GM23338 (cell line): ENCODE data around the gene MYMX. TPM values are rescaled to one million over a fixed set of nuclear protein-coding genes. Genes with fewer than 3 reads are reported as not detected.
A peak's percentile ranks its signal among the peaks of the same experiment; 100 is the strongest.

Experiments
- ATAC-seq: fragments of 200-7000 bp; cut with Tn5 transposase; 3 replicates; pipeline ENCODE4 v1.9.1; 2020
- DNase-seq: peaks from one replicate; pipeline ENCODE4 v3.0.0-alpha.2; 2015; ENCODE audit warnings: low spot score
- H2AFZ ChIP-seq: fragments of 200-600 bp; sonication (generic); 2 replicates; pipeline ENCODE4 v1.8.0; 2016; ENCODE audit warnings: antibody characterized with exemption, mild to moderate bottlenecking, moderate library complexity
- H3F3A ChIP-seq: fragments of 200-600 bp; sonication (generic); replicated peaks from 2 replicates; pipeline ENCODE4 v1.8.0; 2017; ENCODE audit warnings: antibody characterized with exemption, mixed run types, low read depth
- H3K27ac ChIP-seq: fragments of 200-600 bp; sonication (generic); 2 replicates; pipeline ENCODE4 v1.6.1; 2016; ENCODE audit warnings: low read depth
- H3K27me3 ChIP-seq: fragments of 200-600 bp; sonication (generic); 2 replicates; pipeline ENCODE4 v1.8.0; 2016; ENCODE audit warnings: mild to moderate bottlenecking, mixed run types, moderate library complexity; ENCODE audit not compliant: insufficient read depth
- H3K36me3 ChIP-seq: fragments of 200-600 bp; sonication (generic); 2 replicates; pipeline ENCODE4 v1.8.0; 2016; ENCODE audit warnings: mild to moderate bottlenecking; ENCODE audit not compliant: insufficient read depth
- H3K4me1 ChIP-seq: fragments of 200-600 bp; sonication (generic); 2 replicates; pipeline ENCODE4 v1.8.0; 2016; ENCODE audit warnings: mild to moderate bottlenecking, moderate library complexity; ENCODE audit not compliant: insufficient read depth
- H3K4me2 ChIP-seq: fragments of 200-600 bp; sonication (generic); 2 replicates; pipeline ENCODE4 v1.7.1; 2017; ENCODE audit warnings: mixed run types
- H3K4me3 ChIP-seq: fragments of 200-600 bp; sonication (generic); 2 replicates; pipeline ENCODE4 v1.6.1; 2016; ENCODE audit warnings: mixed run types
- H3K79me2 ChIP-seq: fragments of 200-600 bp; sonication (generic); replicated peaks from 2 replicates; pipeline ENCODE4 v1.8.0; 2017; ENCODE audit warnings: mild to moderate bottlenecking; ENCODE audit not compliant: insufficient read depth
- H3K9me2 ChIP-seq: fragments of 200-600 bp; sonication (generic); 2 replicates; pipeline ENCODE4 v1.8.0; 2017; ENCODE audit not compliant: insufficient read depth
- H4K20me1 ChIP-seq: fragments of 200-600 bp; sonication (generic); replicated peaks from 2 replicates; pipeline ENCODE4 v1.8.0; 2017; ENCODE audit warnings: mild to moderate bottlenecking; ENCODE audit not compliant: insufficient read depth
- H3K27ac Mint-ChIP-seq: 2 replicates; pipeline ENCODE4 v1.8.0; 2020; ENCODE audit warnings: inconsistent platforms, mild to moderate bottlenecking, moderate library complexity, mixed read lengths
- H3K27me3 Mint-ChIP-seq: 3 replicates; pipeline ENCODE4 v1.8.0; 2022; ENCODE audit warnings: low read depth, mild to moderate bottlenecking, moderate library complexity, mixed read lengths, inconsistent platforms; ENCODE audit not compliant: insufficient read depth, poor library complexity
- H3K36me3 Mint-ChIP-seq: 3 replicates; pipeline ENCODE4 v1.8.0; 2021; ENCODE audit warnings: low read depth, mild to moderate bottlenecking, inconsistent platforms, moderate library complexity, mixed read lengths
- H3K4me1 Mint-ChIP-seq: 3 replicates; pipeline ENCODE4 v1.8.0; 2020; ENCODE audit warnings: mild to moderate bottlenecking, inconsistent platforms, mixed read lengths
- H3K4me3 Mint-ChIP-seq: 3 replicates; pipeline ENCODE4 v1.8.0; 2021; ENCODE audit warnings: moderate library complexity, mild to moderate bottlenecking, inconsistent platforms, mixed read lengths
- H3K9me3 Mint-ChIP-seq: 3 replicates; pipeline ENCODE4 v1.8.0; 2020; ENCODE audit warnings: moderate library complexity, mild to moderate bottlenecking, inconsistent platforms, mixed read lengths
- ETS1 ChIP-seq: IDR thresholded peaks from 2 replicates; pipeline ENCODE4 v1.6.1; 2016; ENCODE audit warnings: antibody characterized with exemption
- EZH2 ChIP-seq: fragments of 200-600 bp; sonication (generic); IDR thresholded peaks from one replicate; pipeline ENCODE4 v1.8.0; 2017; ENCODE audit warnings: antibody characterized with exemption, mild to moderate bottlenecking, low read depth; ENCODE audit not compliant: unreplicated experiment
- EZH2phosphoT487 ChIP-seq: fragments of 200-600 bp; sonication (generic); IDR thresholded peaks from one replicate; pipeline ENCODE4 v1.8.1; 2018; ENCODE audit warnings: antibody characterized with exemption; ENCODE audit not compliant: unreplicated experiment
- JUNB ChIP-seq: IDR thresholded peaks from one replicate; pipeline ENCODE4 v1.6.1; 2016; ENCODE audit warnings: antibody characterized with exemption; ENCODE audit not compliant: unreplicated experiment
- ZNF462 ChIP-seq: fragments of 250-450 bp; sonication (Bioruptor Pico); IDR thresholded peaks from 2 replicates; pipeline ENCODE4 v1.5.0; 2020; ENCODE audit warnings: mild to moderate bottlenecking, moderate library complexity
- polyA plus RNA-seq: library from polyadenylated mRNA; unstranded; fragments of >200 nt; fragmentation: Nextera tagmentation; extraction: Ambion mirVana; gene quantifications from 2 replicates; pipeline ENCODE4 v1.2.1, GENCODE V29; 2016
- total RNA-seq: library from RNA; depleted of rRNA; stranded (reverse); fragments of >200 nt; shearing (Covaris generic); gene quantifications from 2 replicates; pipeline ENCODE4 v1.2.3, GENCODE V29; 2014
- TF ChIP-seq, protein P1 (sequence below), 2 experiments: fragments of 200-600 bp in 1 of 2; sonication (generic) in 1 of 2; conservative IDR thresholded peaks; 2 replicates each; pipeline versions ENCODE4 v1.5.1 to v1.6.1; 2016 to 2017; ENCODE audit warnings: antibody characterized with exemption in 2 of 2, low read depth in 2 of 2, mild to moderate bottlenecking in 2 of 2, moderate library complexity in 1 of 2

Gene MYMX
- total and polyA plus RNA-seq, 2 experiments from 2014 or later, result 2.8 to 7.1 TPM

DNA sequence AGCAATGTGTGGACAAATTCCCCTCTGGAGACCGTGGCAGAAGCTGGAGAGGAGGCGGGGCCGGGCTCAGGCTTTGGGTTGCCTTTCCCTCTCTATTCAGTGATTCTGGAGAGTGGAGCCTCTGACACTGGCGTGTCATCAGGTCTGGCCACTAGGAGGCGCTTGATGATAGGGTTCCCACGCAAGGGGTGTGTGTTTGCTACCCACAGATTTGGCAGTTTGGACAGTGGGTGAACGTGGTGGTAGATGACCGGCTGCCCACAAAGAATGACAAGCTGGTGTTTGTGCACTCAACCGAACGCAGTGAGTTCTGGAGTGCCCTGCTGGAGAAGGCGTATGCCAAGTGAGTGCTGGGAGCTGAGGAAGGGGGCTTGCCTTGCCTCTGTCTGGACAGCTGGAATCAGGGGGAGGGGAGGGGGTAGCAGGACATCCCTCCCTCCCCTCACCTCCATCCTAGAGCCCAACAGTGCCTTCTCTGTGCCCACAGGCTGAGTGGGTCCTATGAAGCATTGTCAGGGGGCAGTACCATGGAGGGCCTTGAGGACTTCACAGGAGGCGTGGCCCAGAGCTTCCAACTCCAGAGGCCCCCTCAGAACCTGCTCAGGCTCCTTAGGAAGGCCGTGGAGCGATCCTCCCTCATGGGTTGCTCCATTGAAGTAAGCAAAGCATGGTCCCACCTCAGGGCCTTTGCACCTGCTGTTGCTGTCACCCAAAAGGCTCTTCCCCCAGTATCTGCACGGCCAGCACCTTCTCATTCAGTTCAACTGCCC lies 43.8 kb upstream of the MYMX start:
- H3K4me3 Mint-ChIP-seq, result no peak overlapping the region
- ATAC-seq (peak; percentile 97), DNase-seq (peak; percentile 86)

GRCh38 chr6:44176130-44176761 lies 40.5 kb upstream of the MYMX start:
- Histone ChIP-seq H3K4me1 (no peaks in the 10 kb centered on the region), H3K27me3 (no peaks in the 10 kb centered on the region), H3K79me2 (no peaks in the 10 kb centered on the region), H3K9me2 (no peaks in the 10 kb centered on the region), H2AFZ (no peak overlapping the region), H4K20me1 (no peaks in the 10 kb centered on the region), H3F3A (no peaks in the 10 kb centered on the region), H3K27ac (no peak overlapping the region), H3K4me3 (no peak overlapping the region), H3K4me2 (no peak overlapping the region), H3K36me3 (no peaks in the 10 kb centered on the region)
- H3K36me3 Mint-ChIP-seq, result no peaks in the 10 kb centered on the region; the same call in 2 of the 3 replicates
- H3K4me3 Mint-ChIP-seq, result no peak overlapping the region; the same call in 2 of the 3 replicates
- peaks cover 16% of the 10 kb centered on the region for H3K4me1 Mint-ChIP-seq
- DNase-seq (no peak), ATAC-seq (no peak)
- H3K9me3 Mint-ChIP-seq, result no peaks in the 10 kb centered on the region
- H3K27me3 Mint-ChIP-seq, result peaks cover 20% of the 10 kb centered on the region
- H3K27ac Mint-ChIP-seq, result no peak overlapping the region
- TF ChIP-seq ZNF462 (CRISPR knock-in tag), result no peak
- TF ChIP-seq EZH2, result no peak
- no peak for TF ChIP-seq EZH2phosphoT487
- no peak for TF ChIP-seq JUNB

More for the DNA sequence above, 43.8 kb upstream of the MYMX start:
- Histone ChIP-seq H2AFZ (0 out of 2 replicates have a peak overlapping the region, but pooled peaks have one; percentile 4), H4K20me1 (no peaks in the 10 kb centered on the region), H3F3A (no peaks in the 10 kb centered on the region), H3K27ac (no peak overlapping the region), H3K4me2 (no peak overlapping the region), H3K9me2 (no peaks in the 10 kb centered on the region), H3K79me2 (no peaks in the 10 kb centered on the region), H3K4me3 (no peak overlapping the region), H3K4me1 (no peaks in the 10 kb centered on the region), H3K27me3 (no peaks in the 10 kb centered on the region), H3K36me3 (no peaks in the 10 kb centered on the region)
- TF ChIP-seq, protein P1, sequence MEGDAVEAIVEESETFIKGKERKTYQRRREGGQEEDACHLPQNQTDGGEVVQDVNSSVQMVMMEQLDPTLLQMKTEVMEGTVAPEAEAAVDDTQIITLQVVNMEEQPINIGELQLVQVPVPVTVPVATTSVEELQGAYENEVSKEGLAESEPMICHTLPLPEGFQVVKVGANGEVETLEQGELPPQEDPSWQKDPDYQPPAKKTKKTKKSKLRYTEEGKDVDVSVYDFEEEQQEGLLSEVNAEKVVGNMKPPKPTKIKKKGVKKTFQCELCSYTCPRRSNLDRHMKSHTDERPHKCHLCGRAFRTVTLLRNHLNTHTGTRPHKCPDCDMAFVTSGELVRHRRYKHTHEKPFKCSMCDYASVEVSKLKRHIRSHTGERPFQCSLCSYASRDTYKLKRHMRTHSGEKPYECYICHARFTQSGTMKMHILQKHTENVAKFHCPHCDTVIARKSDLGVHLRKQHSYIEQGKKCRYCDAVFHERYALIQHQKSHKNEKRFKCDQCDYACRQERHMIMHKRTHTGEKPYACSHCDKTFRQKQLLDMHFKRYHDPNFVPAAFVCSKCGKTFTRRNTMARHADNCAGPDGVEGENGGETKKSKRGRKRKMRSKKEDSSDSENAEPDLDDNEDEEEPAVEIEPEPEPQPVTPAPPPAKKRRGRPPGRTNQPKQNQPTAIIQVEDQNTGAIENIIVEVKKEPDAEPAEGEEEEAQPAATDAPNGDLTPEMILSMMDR (conservative IDR thresholded peaks at IDR 0.05; ENCODE audit: low read depth in 2 of 2), result peak; percentile 96 to 97
- no peak for TF ChIP-seq ETS1
- peaks cover 24% of the 10 kb centered on the region for H3K27me3 Mint-ChIP-seq
- H3K9me3 Mint-ChIP-seq, result no peaks in the 10 kb centered on the region
- H3K36me3 Mint-ChIP-seq, result no peaks in the 10 kb centered on the region; the same call in 2 of the 3 replicates
- peaks cover 16% of the 10 kb centered on the region for H3K4me1 Mint-ChIP-seq
- no peak overlapping the region for H3K27ac Mint-ChIP-seq
